Spleen (tissue), 11 donors: ENCODE results near the gene WDR33. TPM values are rescaled to one million over a fixed set of nuclear protein-coding genes. Genes with fewer than 3 reads are reported as not detected.

Source experiments
- DNase-seq: peaks from one replicate; pipeline ENCODE4 v3.0.0-alpha.2; 2020
- H3K27ac ChIP-seq, 8 donors: fragments of 200-600 bp; sonication (generic) in 7 of 8; 1 replicate in 4 of 8; 2 replicates in 4 of 8; pipeline versions ENCODE4 v1.5.0 to v1.8.0; 2016 to 2021; ENCODE audit warnings: inconsistent platforms in 4 of 8, mild to moderate bottlenecking in 4 of 8, moderate library complexity in 1 of 8
- H3K27me3 ChIP-seq, 7 donors: fragments of 200-600 bp; sonication (generic) in 6 of 7; replicated peaks in 1 of 7; 1 replicate in 4 of 7; 2 replicates in 3 of 7; pipeline versions ENCODE4 v1.5.0 to v1.8.0; 2016 to 2021; ENCODE audit warnings: inconsistent platforms in 3 of 7, mild to moderate bottlenecking in 1 of 7
- H3K36me3 ChIP-seq, 6 donors: fragments of 200-600 bp; sonication (generic) in 5 of 6; 1 replicate in 4 of 6; 2 replicates in 2 of 6; pipeline versions ENCODE4 v1.5.0 to v1.8.0; 2016 to 2021; ENCODE audit warnings: inconsistent platforms in 2 of 6
- H3K4me1 ChIP-seq, 6 donors: fragments of 200-600 bp; sonication (generic) in 5 of 6; 1 replicate in 3 of 6; 2 replicates in 3 of 6; pipeline versions ENCODE4 v1.5.0 to v1.8.0; 2016 to 2021; ENCODE audit warnings: inconsistent platforms in 3 of 6
- H3K4me3 ChIP-seq, 8 donors: fragments of 200-600 bp; sonication (generic) in 7 of 8; 1 replicate in 4 of 8; 2 replicates in 4 of 8; pipeline versions ENCODE4 v1.5.0 to v1.8.0; 2016 to 2021; ENCODE audit warnings: inconsistent platforms in 4 of 8, mild to moderate bottlenecking in 4 of 8, moderate library complexity in 2 of 8
- H3K9me3 ChIP-seq, 8 donors: fragments of 200-600 bp; sonication (generic) in 7 of 8; 1 replicate in 4 of 8; 2 replicates in 4 of 8; pipeline versions ENCODE4 v1.5.0 to v1.8.0; 2016 to 2021; ENCODE audit warnings: inconsistent platforms in 4 of 8
- CTCF ChIP-seq, 11 experiments: fragments of 200-600 bp in 7 of 11; fragments of 450-650 bp in 4 of 11; sonication (generic) in 4 of 11; IDR thresholded peaks in 8 of 11; conservative IDR thresholded peaks in 3 of 11; 1 replicate in 7 of 11; 2 replicates in 4 of 11; pipeline versions ENCODE4 v1.4.0 to v1.8.0; 2016 to 2021; ENCODE audit warnings: antibody characterized with exemption in 11 of 11, inconsistent platforms in 4 of 11, mild to moderate bottlenecking in 1 of 11
- POLR2A ChIP-seq, 3 donors: fragments of 450-650 bp; IDR thresholded peaks; one replicate each; pipeline ENCODE4 v1.5.1; 2017; ENCODE audit warnings: antibody characterized with exemption in 3 of 3, mild to moderate bottlenecking in 1 of 3
- POLR2AphosphoS5 ChIP-seq, 3 donors: sonication (generic); formaldehyde crosslinking; IDR thresholded peaks; one replicate each; pipeline ENCODE4 v1.5.1; 2017; ENCODE audit warnings: antibody characterized with exemption in 3 of 3
- WGBS, 5 donors: extraction: QIAGEN DNeasy Blood & Tissue Kit in 3 of 5; methylation state at CpG; one replicate each; pipeline versions ENCODE4 v1.1.5 to v1.1.7; 2013 to 2018; 5-methylcytosine and 5-hydroxymethylcytosine counted together
- intact Hi-C: fragments of 100-400 bp; cut with DNase I; formaldehyde crosslinking; loops from one replicate; pipeline ENCODE4 v1.15.0; 2023; ENCODE audit warnings: low total_unique reads
- polyA plus RNA-seq, 3 donors: library from polyadenylated mRNA; stranded (reverse); fragments of 200-250 nt; gene quantifications; one replicate each; pipeline ENCODE4 v1.2.1, GENCODE V29; 2013
- total RNA-seq, 7 donors: library from RNA; depleted of rRNA in 3 of 7; stranded (reverse); fragments of >200 nt in 3 of 7; fragmentation: NEBNext Ultra II Directional in 4 of 7; extraction: Animal tissue kit (Norgen Biotek cat#: 25700) in 4 of 7; gene quantifications; one replicate each; pipeline versions ENCODE4 v1.1.0 to v1.2.1, GENCODE V29; 2016 to 2021
- donor health status: healthy with polysubstance abuse.
- donor health status: DM: no; HTN: no; CAD: no; lungs with moderate emphysema.
- donor health status: DM: no; HTN: no; CAD: no.
- donor health status: Bipolar disorder and iron deficiency.
- donor health status: healthy.
- donor health status: DM: no; HTN: no; CAD: no.
- donor health status: DM: yes; HTN: yes; CAD: no.

WDR33 gene
- total and polyA plus RNA-seq, 10 donors: 15.4 to 85.3 (median 63.1) TPM

- no peaks in the 10 kb centered on the region for H3K27me3 ChIP-seq
- intact Hi-C loops: no loop called here
- TF ChIP-seq POLR2AphosphoS5 (IDR thresholded peaks at IDR 0.05): no peak
- TF ChIP-seq POLR2A (IDR thresholded peaks at IDR 0.05): no peak
- TF ChIP-seq CTCF (IDR thresholded peaks at IDR 0.05 in 8 of 11, conservative IDR thresholded peaks at IDR 0.05 in 3 of 11): no peak
- no peak for DNase-seq
- H3K27ac ChIP-seq: peak overlapping the region; percentile 82 to 93 (median 88)
- 3 to 5% (median 4%) methylated on average over 18 of the region's 18 CpGs for WGBS, 5 donors
- peak overlapping the region; percentile 71 to 91 (median 82) for H3K4me3 ChIP-seq
- H3K36me3 ChIP-seq: peaks cover 0 to 16% (median 8%) of the 10 kb centered on the region in 6 donors
- H3K4me1 ChIP-seq: peaks cover 23 to 76% (median 55%) of the 10 kb centered on the region in 6 donors
- H3K9me3 ChIP-seq: no peaks in the 10 kb centered on the region
Observed at GRCh38 chr2:127857265-127857808, 46.4 kb upstream of the WDR33 start.

GRCh38 chr2:127853671-127854070, 42.7 kb upstream of the WDR33 start:
- Histone ChIP-seq H3K36me3 (peaks cover 0 to 50% (median 42%) of the 10 kb centered on the region in 6 donors), H3K4me1 (peaks cover 19 to 60% (median 44%) of the 10 kb centered on the region in 6 donors), H3K27ac (no peak overlapping the region), H3K4me3 (no peak overlapping the region), H3K27me3 (no peaks in the 10 kb centered on the region), H3K9me3 (no peaks in the 10 kb centered on the region)
- WGBS, 5 donors: 74 to 89% (median 77%) methylated on average over 4 of the region's 4 CpGs
- intact Hi-C loops: no loop called here
- TF ChIP-seq POLR2AphosphoS5 (IDR thresholded peaks at IDR 0.05) (no peak), POLR2A (IDR thresholded peaks at IDR 0.05) (no peak), CTCF (IDR thresholded peaks at IDR 0.05 in 8 of 11, conservative IDR thresholded peaks at IDR 0.05 in 3 of 11) (no peak)
- DNase-seq: no peak

- intact Hi-C loops: no loop called here
- H3K36me3 ChIP-seq: peaks cover 0 to 63% (median 55%) of the 10 kb centered on the region in 6 donors
Observed at GRCh38 chr2:127852388-127852787, 41.4 kb upstream of the WDR33 start.

More at GRCh38 chr2:127852388-127852787, 41.4 kb upstream of the WDR33 start:
- Histone ChIP-seq H3K4me3 (no peak overlapping the region), H3K27me3 (no peaks in the 10 kb centered on the region), H3K9me3 (no peaks in the 10 kb centered on the region), H3K4me1 (peaks cover 14 to 53% (median 38%) of the 10 kb centered on the region in 6 donors), H3K27ac (no peak overlapping the region)
- 96 to 99% (median 97%) methylated on average over 8 of the region's 8 CpGs for WGBS, 5 donors
- TF ChIP-seq CTCF (IDR thresholded peaks at IDR 0.05 in 8 of 11, conservative IDR thresholded peaks at IDR 0.05 in 3 of 11): no peak
- no peak for TF ChIP-seq POLR2AphosphoS5 (IDR thresholded peaks at IDR 0.05)
- no peak for TF ChIP-seq POLR2A (IDR thresholded peaks at IDR 0.05)
- DNase-seq: no peak
